ENCODE measurements around the gene ZNF23.

GRCh38 chr16:71399801-71400563 is 62.1 kb downstream of the ZNF23 start:
- no peak for TF ChIP-seq GATA3 (IDR thresholded peaks at IDR 0.05; ENCODE audit: low read depth, low read length)
- no peak for TF ChIP-seq GATA2 (IDR thresholded peaks at IDR 0.05; ENCODE audit: low read depth, low read length)

Measured in SH-SY5Y (cell line).